H7 (cell line): ENCODE results near the gene MYBPH. TPM values are rescaled to one million over a fixed set of nuclear protein-coding genes. Genes with fewer than 3 reads are reported as not detected.
A peak's percentile ranks its signal among the peaks of the same experiment; 100 is the strongest.

Experiments used
- DNase-seq: peaks from one replicate; pipeline ENCODE4 v3.0.0; 2012
- H3K27me3 ChIP-seq: 2 replicates; pipeline ENCODE4 v1.6.0; 2011; ENCODE audit warnings: mild to moderate bottlenecking, low read length; ENCODE audit not compliant: control insufficient read depth, insufficient read depth
- H3K36me3 ChIP-seq: replicated peaks from 2 replicates; pipeline ENCODE4 v1.5.1; 2011; ENCODE audit warnings: low read length; ENCODE audit not compliant: control insufficient read depth, insufficient read depth
- H3K4me3 ChIP-seq: 2 replicates; pipeline ENCODE4 v1.5.1; 2011; ENCODE audit warnings: low read depth, mild to moderate bottlenecking, control low read depth, low read length, moderate library complexity; ENCODE audit not compliant: insufficient read depth
- total RNA-seq: library from RNA; depleted of rRNA; stranded (reverse); fragments of >200 nt; shearing (Covaris generic); gene quantifications from 2 replicates; pipeline ENCODE4 v1.2.3, GENCODE V29; 2014

MYBPH gene
- total RNA-seq, 1 experiment from 2014 or later = not detected

- DNase-seq = no peak
- Histone ChIP-seq H3K27me3 (no peaks in the 10 kb centered on the region; the same call in 1 of the 2 replicates), H3K4me3 (no peak overlapping the region), H3K36me3 (no peaks in the 10 kb centered on the region)
Measured at GRCh38 chr1:203208181-203208580, 32.6 kb upstream of the MYBPH start.

GRCh38 chr1:203207751-203208150 is 32.1 kb upstream of the MYBPH start:
- no peaks in the 10 kb centered on the region for H3K36me3 ChIP-seq
- no peaks in the 10 kb centered on the region; the same call in 1 of the 2 replicates for H3K27me3 ChIP-seq
- DNase-seq = no peak
- no peak overlapping the region for H3K4me3 ChIP-seq

GRCh38 chr1:203206129-203206687 is 30.6 kb upstream of the MYBPH start:
- Histone ChIP-seq H3K36me3 (no peaks in the 10 kb centered on the region), H3K27me3 (no peaks in the 10 kb centered on the region; the same call in 1 of the 2 replicates), H3K4me3 (no peak overlapping the region)
- DNase-seq = no peak

DNA sequence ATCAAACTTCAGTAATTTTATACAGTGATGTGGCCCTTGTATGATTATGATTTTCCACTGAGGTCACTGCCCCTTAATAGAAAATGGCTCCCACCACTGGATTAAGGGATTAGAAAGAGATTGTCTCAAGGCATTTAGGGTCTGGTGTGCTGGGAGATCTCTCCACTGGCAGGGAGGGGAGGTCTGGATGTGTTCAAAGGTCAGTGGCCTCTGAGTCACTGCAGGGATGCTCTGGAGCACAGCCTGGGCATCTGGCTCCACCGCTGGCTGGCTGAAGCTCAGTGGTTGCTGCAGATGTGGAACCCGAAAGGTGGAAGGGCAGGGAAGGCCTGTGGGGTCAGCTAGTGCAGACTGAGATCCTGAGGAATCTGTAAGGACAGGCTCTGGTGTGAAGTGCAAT is 29.1 kb upstream of the MYBPH start:
- no peaks in the 10 kb centered on the region for H3K36me3 ChIP-seq
- no peaks in the 10 kb centered on the region; the same call in 1 of the 2 replicates for H3K27me3 ChIP-seq
- DNase-seq = no peak
- no peak overlapping the region for H3K4me3 ChIP-seq

DNA sequence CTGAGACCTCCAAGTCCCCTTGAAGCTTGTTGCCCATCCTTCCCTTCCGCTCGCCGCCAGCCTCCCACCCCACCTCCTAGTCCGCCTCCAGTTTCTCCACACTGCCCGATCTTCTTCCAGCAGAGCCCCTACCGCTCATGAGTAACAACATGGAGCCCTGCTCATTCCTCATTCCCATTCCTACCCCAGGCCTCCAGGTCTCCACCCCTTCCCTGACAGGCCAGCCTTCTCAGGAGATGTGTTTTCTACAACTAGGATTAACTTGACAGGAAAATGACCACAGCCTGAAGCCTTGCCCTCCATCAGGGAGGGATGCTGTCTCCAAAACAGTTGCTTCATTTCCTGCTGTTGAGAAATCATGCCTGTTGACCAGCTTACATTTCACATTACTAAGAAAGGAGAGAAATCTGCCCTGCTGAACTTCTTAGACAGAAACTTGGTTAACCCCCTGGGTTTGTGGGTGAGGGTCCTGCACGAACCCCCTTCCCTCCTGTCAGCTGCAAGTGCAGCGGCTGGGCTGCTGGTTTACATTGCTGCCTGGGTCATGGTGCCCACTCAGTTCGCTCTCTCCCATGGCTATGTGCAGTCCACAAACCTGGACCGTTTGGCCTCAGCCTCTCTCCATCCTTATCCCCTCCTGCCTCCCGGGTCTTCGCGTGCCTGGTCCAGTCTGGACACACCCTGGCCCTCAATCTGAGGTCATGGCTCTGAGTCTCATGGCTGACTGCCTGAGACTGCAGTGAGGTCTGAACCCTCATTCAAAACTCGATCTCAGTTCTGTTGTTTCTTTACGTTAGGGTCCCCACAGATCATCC is 27.0 kb upstream of the MYBPH start:
- Histone ChIP-seq H3K27me3 (no peaks in the 10 kb centered on the region; the same call in 1 of the 2 replicates), H3K36me3 (no peaks in the 10 kb centered on the region), H3K4me3 (no peak overlapping the region)
- DNase-seq = no peak

GRCh38 chr1:203201516-203202205 is 26.0 kb upstream of the MYBPH start:
- DNase-seq = no peak
- H3K4me3 ChIP-seq = no peak overlapping the region
- H3K36me3 ChIP-seq = no peaks in the 10 kb centered on the region
- no peaks in the 10 kb centered on the region; the same call in 1 of the 2 replicates for H3K27me3 ChIP-seq

- DNase-seq = no peak
Measured at GRCh38 chr1:203200916-203201315, 25.3 kb upstream of the MYBPH start.

DNA sequence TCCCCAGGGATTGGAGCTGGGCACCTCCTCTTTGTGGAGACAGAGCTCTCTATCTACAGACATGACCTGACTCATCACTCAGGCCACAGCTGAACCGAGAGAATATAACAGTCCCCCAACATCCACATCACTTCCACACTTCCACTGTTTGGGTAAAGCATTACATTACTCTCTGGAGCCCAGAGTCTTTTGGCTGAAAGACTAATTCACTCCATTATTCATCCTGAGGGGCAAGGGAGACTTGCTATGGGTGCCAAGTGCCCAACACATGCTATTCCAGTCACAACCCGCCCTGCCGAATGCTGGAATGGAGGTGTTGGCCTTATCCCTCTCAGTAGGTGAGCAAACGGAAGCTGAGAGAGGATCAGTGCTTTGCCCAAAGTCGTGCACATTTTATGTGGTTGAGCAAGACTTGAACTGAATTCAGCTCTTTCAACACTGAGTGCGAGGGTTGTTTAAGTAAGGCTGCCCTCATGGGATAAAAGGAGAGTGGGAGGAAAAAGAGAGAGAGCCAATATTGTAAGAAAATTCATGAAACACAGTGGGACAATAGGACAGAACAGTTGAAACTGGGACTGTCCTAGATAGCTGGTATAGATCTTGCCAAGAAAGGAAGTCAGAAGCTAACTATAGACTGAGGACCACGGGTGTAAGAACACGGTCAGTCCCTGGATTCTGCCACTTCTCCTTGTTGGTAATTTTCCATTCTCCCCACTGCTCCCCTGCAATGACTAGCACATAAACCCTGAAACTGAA is 24.4 kb upstream of the MYBPH start:
- DNase-seq = no peak

More at GRCh38 chr1:203200916-203201315, 25.3 kb upstream of the MYBPH start:
- Histone ChIP-seq H3K36me3 (no peaks in the 10 kb centered on the region), H3K4me3 (no peak overlapping the region), H3K27me3 (no peaks in the 10 kb centered on the region; the same call in 1 of the 2 replicates)

GRCh38 chr1:203199481-203199815 is 23.8 kb upstream of the MYBPH start:
- H3K4me3 ChIP-seq = no peak overlapping the region
- DNase-seq = no peak
- no peaks in the 10 kb centered on the region; the same call in 1 of the 2 replicates for H3K27me3 ChIP-seq
- no peaks in the 10 kb centered on the region for H3K36me3 ChIP-seq

More for the DNA sequence above, 24.4 kb upstream of the MYBPH start:
- Histone ChIP-seq H3K4me3 (no peak overlapping the region), H3K27me3 (no peaks in the 10 kb centered on the region; the same call in 1 of the 2 replicates), H3K36me3 (no peaks in the 10 kb centered on the region)

DNA sequence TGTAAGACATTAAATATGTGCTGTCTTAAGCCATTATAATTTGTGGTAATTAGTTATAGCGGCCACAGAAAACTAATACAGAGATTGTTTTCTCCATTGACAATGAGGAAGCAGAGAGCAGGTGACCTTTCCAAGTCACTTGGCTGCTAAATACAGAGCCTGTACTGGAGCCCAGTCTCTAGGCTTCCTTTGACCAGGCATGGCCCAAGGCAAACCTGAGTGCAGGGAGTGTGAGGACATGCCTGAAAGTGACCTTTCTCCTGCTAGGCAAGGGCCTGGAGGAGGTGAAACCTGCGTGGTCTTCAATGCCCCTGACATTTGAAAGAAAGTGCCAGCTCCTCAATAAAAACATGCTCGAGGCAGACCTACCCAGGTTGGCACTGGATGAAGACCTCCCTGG is 23.4 kb upstream of the MYBPH start:
- no peak overlapping the region for H3K4me3 ChIP-seq
- no peak for DNase-seq
- no peaks in the 10 kb centered on the region for H3K36me3 ChIP-seq
- H3K27me3 ChIP-seq = no peaks in the 10 kb centered on the region

GRCh38 chr1:203197625-203198024 is 22.0 kb upstream of the MYBPH start:
- no peaks in the 10 kb centered on the region for H3K36me3 ChIP-seq
- no peak for DNase-seq
- H3K27me3 ChIP-seq = no peaks in the 10 kb centered on the region
- H3K4me3 ChIP-seq = no peak overlapping the region

DNA sequence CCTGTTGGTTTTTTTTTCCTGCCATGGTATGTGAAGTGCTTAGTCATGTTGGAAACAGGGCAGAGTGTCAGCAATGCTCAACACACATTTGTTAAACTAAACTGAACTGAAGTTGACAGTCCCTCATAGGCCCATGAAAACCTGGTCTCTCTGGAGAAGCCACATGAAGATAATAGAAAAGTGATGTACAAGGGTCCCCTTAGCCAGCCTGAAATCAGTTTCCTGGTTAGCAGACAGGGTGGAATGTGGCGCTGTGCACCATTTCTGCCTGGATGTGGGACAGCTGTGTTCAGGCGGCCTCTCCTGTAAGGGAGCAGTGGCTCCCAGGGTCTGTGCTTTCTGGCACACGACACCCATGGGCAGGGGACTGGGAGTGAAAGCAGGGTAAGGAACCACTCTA is 20.7 kb upstream of the MYBPH start:
- Histone ChIP-seq H3K27me3 (no peaks in the 10 kb centered on the region), H3K4me3 (no peak overlapping the region), H3K36me3 (no peaks in the 10 kb centered on the region)
- DNase-seq = peak; percentile 60

- Histone ChIP-seq H3K4me3 (no peak overlapping the region), H3K27me3 (no peaks in the 10 kb centered on the region), H3K36me3 (no peaks in the 10 kb centered on the region)
- no peak for DNase-seq
Measured at GRCh38 chr1:203190949-203191348, 15.3 kb upstream of the MYBPH start.

DNA sequence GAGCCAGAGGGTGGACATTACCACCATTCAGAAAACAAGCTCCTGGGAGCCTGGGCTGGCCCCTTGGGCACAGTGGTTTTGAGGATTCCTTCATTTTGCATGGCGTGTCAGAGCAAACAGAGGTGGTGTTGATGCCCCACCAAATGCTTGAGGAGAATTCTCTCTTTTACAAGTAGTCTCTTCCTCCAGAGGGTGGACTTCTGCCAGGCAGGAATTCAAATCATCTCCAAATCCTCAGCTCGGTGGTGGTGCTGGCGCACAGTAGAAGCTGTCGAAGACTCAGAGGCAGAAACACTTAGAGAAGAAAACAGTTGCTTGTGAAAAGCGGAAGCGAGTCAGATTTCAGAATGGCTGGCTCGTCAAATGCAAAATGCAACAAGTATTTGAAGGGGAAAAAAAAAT is 14.3 kb upstream of the MYBPH start:
- no peaks in the 10 kb centered on the region for H3K36me3 ChIP-seq
- H3K27me3 ChIP-seq = no peaks in the 10 kb centered on the region
- no peak overlapping the region for H3K4me3 ChIP-seq
- DNase-seq = no peak
